Measurements from ENCODE around the gene FOXO3.

The FOXO3 gene

GRCh38 chr6:108711071-108711470 lies 150.4 kb downstream of the FOXO3 start:
- no peak for TF ChIP-seq CTCF (IDR thresholded peaks at IDR 0.05)

GRCh38 chr6:108711826-108712225 lies 151.1 kb downstream of the FOXO3 start:
- TF ChIP-seq CTCF (IDR thresholded peaks at IDR 0.05) = no peak

GRCh38 chr6:108712946-108713345 lies 152.2 kb downstream of the FOXO3 start:
- TF ChIP-seq CTCF (IDR thresholded peaks at IDR 0.05) = no peak

GRCh38 chr6:108714101-108714765 lies 153.5 kb downstream of the FOXO3 start:
- TF ChIP-seq CTCF (IDR thresholded peaks at IDR 0.05) = no peak

- no peak for TF ChIP-seq CTCF (IDR thresholded peaks at IDR 0.05)
Observed at GRCh38 chr6:108714766-108715414, 154.2 kb downstream of the FOXO3 start.

- TF ChIP-seq CTCF (IDR thresholded peaks at IDR 0.05) = no peak
Observed at GRCh38 chr6:108715832-108716231, 155.1 kb downstream of the FOXO3 start.

- no peak for TF ChIP-seq CTCF (IDR thresholded peaks at IDR 0.05)
Observed at GRCh38 chr6:108716801-108717791, 156.4 kb downstream of the FOXO3 start.

Data from LNCAP (cell line).